Measurements from ENCODE around the gene RYR3. TPM values are rescaled to one million over a fixed set of nuclear protein-coding genes. Genes with fewer than 3 reads are reported as not detected.

The RYR3 gene
- total RNA-seq, 1 donor from 2014 or later: 1.5 TPM

GRCh38 chr15:33534642-33535041 is 223.9 kb downstream of the RYR3 start:
- H3K36me3 Mint-ChIP-seq (ENCODE audit: low read depth, unreplicated experiment): no peaks in the 10 kb centered on the region
- TF ChIP-seq CTCF (IDR thresholded peaks at IDR 0.05; ENCODE audit: insufficient read depth, low read depth, low read length) (no peak), EZH2 (IDR thresholded peaks at IDR 0.05; ENCODE audit: insufficient read depth, low read length) (no peak)

GRCh38 chr15:33535135-33535534 is 224.4 kb downstream of the RYR3 start:
- Mint-ChIP-seq H3K27ac (ENCODE audit: unreplicated experiment) (no peak overlapping the region), H3K4me1 (ENCODE audit: low read depth, unreplicated experiment) (peaks cover 16% of the 10 kb centered on the region), H3K36me3 (ENCODE audit: low read depth, unreplicated experiment) (no peaks in the 10 kb centered on the region), H3K4me3 (ENCODE audit: unreplicated experiment) (no peak overlapping the region), H3K9me3 (ENCODE audit: unreplicated experiment) (peaks cover 2% of the 10 kb centered on the region), H3K27me3 (ENCODE audit: low read depth, unreplicated experiment) (no peaks in the 10 kb centered on the region)
- Histone ChIP-seq H3K79me2 (ENCODE audit: insufficient read depth, low read length) (no peaks in the 10 kb centered on the region), H3K4me2 (ENCODE audit: low read length) (no peak overlapping the region), H2AFZ (ENCODE audit: low read depth, low read length) (no peak overlapping the region), H3K4me1 (ENCODE audit: insufficient read depth, low read length) (no peaks in the 10 kb centered on the region), H3K9me3 (ENCODE audit: insufficient read depth, low read depth, low read length) (no peaks in the 10 kb centered on the region), H3K27ac (ENCODE audit: low read depth, low read length) (no peak overlapping the region), H3K36me3 (ENCODE audit: insufficient read depth, low read length) (no peaks in the 10 kb centered on the region), H4K20me1 (ENCODE audit: insufficient read depth, low read length) (no peaks in the 10 kb centered on the region), H3K27me3 (ENCODE audit: insufficient read depth, low read length) (peaks cover 2% of the 10 kb centered on the region), H3K4me3 (ENCODE audit: insufficient read depth, low read depth, low read length) (no peak overlapping the region), H3K9ac (ENCODE audit: low read length) (no peak overlapping the region)
- FAIRE-seq: no peak
- TF ChIP-seq CTCF (IDR thresholded peaks at IDR 0.05; ENCODE audit: insufficient read depth, low read depth, low read length) (no peak), EZH2 (IDR thresholded peaks at IDR 0.05; ENCODE audit: insufficient read depth, low read length) (no peak)
- DNase-seq (ENCODE audit: low read depth): no peak

More at GRCh38 chr15:33534642-33535041, 223.9 kb downstream of the RYR3 start:
- DNase-seq (ENCODE audit: low read depth) (no peak), FAIRE-seq (no peak)
- no peak overlapping the region for H3K4me3 ChIP-seq (ENCODE audit: insufficient read depth, low read depth, low read length)
- no peak overlapping the region for H3K4me3 Mint-ChIP-seq (ENCODE audit: unreplicated experiment)
- no peak overlapping the region for H2AFZ ChIP-seq (ENCODE audit: low read depth, low read length)
- H3K27ac ChIP-seq (ENCODE audit: low read depth, low read length): no peak overlapping the region
- no peaks in the 10 kb centered on the region for H4K20me1 ChIP-seq (ENCODE audit: insufficient read depth, low read length)
- no peaks in the 10 kb centered on the region for H3K27me3 Mint-ChIP-seq (ENCODE audit: low read depth, unreplicated experiment)
- peaks cover 2% of the 10 kb centered on the region for H3K27me3 ChIP-seq (ENCODE audit: insufficient read depth, low read length)
- H3K9me3 ChIP-seq (ENCODE audit: insufficient read depth, low read depth, low read length): no peaks in the 10 kb centered on the region
- no peaks in the 10 kb centered on the region for H3K36me3 ChIP-seq (ENCODE audit: insufficient read depth, low read length)
- no peak overlapping the region for H3K4me2 ChIP-seq (ENCODE audit: low read length)
- H3K9ac ChIP-seq (ENCODE audit: low read length): no peak overlapping the region
- H3K9me3 Mint-ChIP-seq (ENCODE audit: unreplicated experiment): peaks cover 2% of the 10 kb centered on the region
- no peaks in the 10 kb centered on the region for H3K4me1 ChIP-seq (ENCODE audit: insufficient read depth, low read length)
- peaks cover 16% of the 10 kb centered on the region for H3K4me1 Mint-ChIP-seq (ENCODE audit: low read depth, unreplicated experiment)
- H3K27ac Mint-ChIP-seq (ENCODE audit: unreplicated experiment): no peak overlapping the region
- no peaks in the 10 kb centered on the region for H3K79me2 ChIP-seq (ENCODE audit: insufficient read depth, low read length)

GRCh38 chr15:33539825-33540573 is 229.2 kb downstream of the RYR3 start:
- Histone ChIP-seq H3K79me2 (ENCODE audit: insufficient read depth, low read length) (no peaks in the 10 kb centered on the region), H3K36me3 (ENCODE audit: insufficient read depth, low read length) (no peaks in the 10 kb centered on the region), H3K27me3 (ENCODE audit: insufficient read depth, low read length) (peaks cover 2% of the 10 kb centered on the region), H2AFZ (ENCODE audit: low read depth, low read length) (no peak overlapping the region), H3K27ac (ENCODE audit: low read depth, low read length) (no peak overlapping the region), H3K9me3 (ENCODE audit: insufficient read depth, low read depth, low read length) (no peaks in the 10 kb centered on the region), H4K20me1 (ENCODE audit: insufficient read depth, low read length) (no peaks in the 10 kb centered on the region), H3K9ac (ENCODE audit: low read length) (no peak overlapping the region), H3K4me1 (ENCODE audit: insufficient read depth, low read length) (no peaks in the 10 kb centered on the region), H3K4me3 (ENCODE audit: insufficient read depth, low read depth, low read length) (no peak overlapping the region), H3K4me2 (ENCODE audit: low read length) (no peak overlapping the region)
- Mint-ChIP-seq H3K9me3 (ENCODE audit: unreplicated experiment) (no peaks in the 10 kb centered on the region), H3K27ac (ENCODE audit: unreplicated experiment) (no peak overlapping the region), H3K36me3 (ENCODE audit: low read depth, unreplicated experiment) (no peaks in the 10 kb centered on the region), H3K27me3 (ENCODE audit: low read depth, unreplicated experiment) (peaks cover 7% of the 10 kb centered on the region), H3K4me1 (ENCODE audit: low read depth, unreplicated experiment) (peaks cover 14% of the 10 kb centered on the region), H3K4me3 (ENCODE audit: unreplicated experiment) (no peak overlapping the region)
- TF ChIP-seq CTCF (IDR thresholded peaks at IDR 0.05; ENCODE audit: insufficient read depth, low read depth, low read length) (no peak), EZH2 (IDR thresholded peaks at IDR 0.05; ENCODE audit: insufficient read depth, low read length) (no peak)
- no peak for FAIRE-seq
- DNase-seq (ENCODE audit: low read depth): no peak

Data from astrocyte (in vitro differentiated cells and primary cell).